Astrocyte of the spinal cord (primary cell): ENCODE results near the gene TMEM120B.

Experiments used
- DNase-seq: peaks from one replicate; pipeline ENCODE4 v3.0.0; 2011; ENCODE audit warnings: low read depth, low spot score
- H3K4me3 ChIP-seq: 2 replicates; pipeline ENCODE4 v1.5.1; 2011; ENCODE audit warnings: low read depth, mild to moderate bottlenecking, low read length, moderate library complexity
- in situ Hi-C: cut with HindIII; loops from 2 replicates; pipeline ENCODE4 v1.10.0; 2017; ENCODE audit warnings: low sequenced_read_pairs
- TF ChIP-seq, protein P1 (sequence below): IDR thresholded peaks from 2 replicates; pipeline ENCODE4 v1.5.1; 2012; ENCODE audit warnings: low read depth, mild to moderate bottlenecking, low read length, inconsistent platforms

The TMEM120B gene

DNA sequence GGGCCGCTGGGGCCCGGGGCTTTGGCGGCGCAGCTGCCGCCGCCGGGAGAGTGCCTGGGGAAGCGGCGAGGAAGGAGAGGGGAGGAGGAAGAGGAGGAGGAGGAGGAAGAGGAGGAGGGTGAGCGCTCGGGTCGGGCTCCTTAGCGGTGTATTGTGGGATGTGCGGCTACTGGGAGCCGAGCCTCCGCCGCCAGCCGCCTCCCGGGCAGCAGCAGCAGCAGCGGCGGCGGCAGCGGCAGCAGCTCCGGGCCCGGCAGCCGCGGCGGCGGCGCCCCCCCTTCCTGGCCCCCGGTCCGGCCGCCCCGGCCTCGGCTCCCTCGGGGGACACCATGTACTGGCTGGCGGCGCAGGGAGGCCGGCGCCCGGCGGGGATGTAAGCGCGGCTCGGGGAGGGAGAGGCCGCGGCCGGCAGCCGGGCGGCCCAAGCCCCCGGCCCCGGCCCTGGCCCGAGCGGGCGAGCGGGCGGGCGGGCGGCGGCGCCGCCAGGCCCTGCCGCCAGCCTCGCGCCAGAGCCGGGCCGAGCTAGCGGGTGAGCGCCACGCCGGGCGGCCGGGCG is 91.4 kb downstream of the TMEM120B start, which contains the start of gene SETD1B:
SETD1B (plus strand) TSS at position 149 of the 556 bp plus-strand sequence. CDS start 729 bp downstream, outside the sequence.
- peak; percentile 58 for DNase-seq
- H3K4me3 ChIP-seq, result peak within 1 kb of the TSS; percentile 69
- in situ Hi-C loops, result no loop called here
- TF ChIP-seq, protein P1, sequence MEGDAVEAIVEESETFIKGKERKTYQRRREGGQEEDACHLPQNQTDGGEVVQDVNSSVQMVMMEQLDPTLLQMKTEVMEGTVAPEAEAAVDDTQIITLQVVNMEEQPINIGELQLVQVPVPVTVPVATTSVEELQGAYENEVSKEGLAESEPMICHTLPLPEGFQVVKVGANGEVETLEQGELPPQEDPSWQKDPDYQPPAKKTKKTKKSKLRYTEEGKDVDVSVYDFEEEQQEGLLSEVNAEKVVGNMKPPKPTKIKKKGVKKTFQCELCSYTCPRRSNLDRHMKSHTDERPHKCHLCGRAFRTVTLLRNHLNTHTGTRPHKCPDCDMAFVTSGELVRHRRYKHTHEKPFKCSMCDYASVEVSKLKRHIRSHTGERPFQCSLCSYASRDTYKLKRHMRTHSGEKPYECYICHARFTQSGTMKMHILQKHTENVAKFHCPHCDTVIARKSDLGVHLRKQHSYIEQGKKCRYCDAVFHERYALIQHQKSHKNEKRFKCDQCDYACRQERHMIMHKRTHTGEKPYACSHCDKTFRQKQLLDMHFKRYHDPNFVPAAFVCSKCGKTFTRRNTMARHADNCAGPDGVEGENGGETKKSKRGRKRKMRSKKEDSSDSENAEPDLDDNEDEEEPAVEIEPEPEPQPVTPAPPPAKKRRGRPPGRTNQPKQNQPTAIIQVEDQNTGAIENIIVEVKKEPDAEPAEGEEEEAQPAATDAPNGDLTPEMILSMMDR, result no peak

DNA sequence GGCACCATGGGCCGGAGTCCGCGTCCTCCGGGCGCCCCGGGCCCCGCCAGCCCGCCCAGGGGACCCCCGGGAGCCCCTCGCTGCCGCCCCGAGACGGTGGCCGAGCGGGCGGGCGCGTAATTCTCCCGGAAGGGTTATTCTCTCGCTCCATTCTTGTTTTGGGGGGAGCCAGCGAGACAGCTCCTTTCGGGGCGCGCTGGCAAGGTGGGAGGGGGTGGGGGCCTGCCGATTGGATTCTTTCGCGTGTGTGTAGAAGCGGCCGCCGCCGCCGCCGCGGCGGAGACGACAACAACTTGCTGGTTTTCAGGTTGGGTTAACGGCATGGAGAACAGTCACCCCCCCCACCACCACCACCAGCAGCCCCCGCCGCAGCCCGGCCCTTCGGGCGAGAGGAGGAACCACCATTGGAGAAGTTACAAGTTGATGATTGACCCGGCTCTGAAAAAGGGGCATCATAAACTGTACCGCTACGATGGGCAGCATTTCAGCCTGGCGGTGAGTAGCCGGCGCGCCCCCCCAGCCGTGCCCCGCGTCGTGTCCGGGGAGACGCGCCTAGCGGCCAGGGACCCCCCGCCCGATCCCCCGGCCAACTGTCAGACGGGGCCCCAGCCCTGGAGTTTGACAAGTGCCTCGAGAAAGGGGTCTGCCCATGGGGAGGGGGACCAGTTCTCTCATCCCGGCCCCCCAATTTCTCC is 92.0 kb downstream of the TMEM120B start:
- in situ Hi-C loops, result no loop called here
- DNase-seq, result peak; percentile 43
- H3K4me3 ChIP-seq, result peak overlapping the region; percentile 69
- TF ChIP-seq, protein P1, result no peak

DNA sequence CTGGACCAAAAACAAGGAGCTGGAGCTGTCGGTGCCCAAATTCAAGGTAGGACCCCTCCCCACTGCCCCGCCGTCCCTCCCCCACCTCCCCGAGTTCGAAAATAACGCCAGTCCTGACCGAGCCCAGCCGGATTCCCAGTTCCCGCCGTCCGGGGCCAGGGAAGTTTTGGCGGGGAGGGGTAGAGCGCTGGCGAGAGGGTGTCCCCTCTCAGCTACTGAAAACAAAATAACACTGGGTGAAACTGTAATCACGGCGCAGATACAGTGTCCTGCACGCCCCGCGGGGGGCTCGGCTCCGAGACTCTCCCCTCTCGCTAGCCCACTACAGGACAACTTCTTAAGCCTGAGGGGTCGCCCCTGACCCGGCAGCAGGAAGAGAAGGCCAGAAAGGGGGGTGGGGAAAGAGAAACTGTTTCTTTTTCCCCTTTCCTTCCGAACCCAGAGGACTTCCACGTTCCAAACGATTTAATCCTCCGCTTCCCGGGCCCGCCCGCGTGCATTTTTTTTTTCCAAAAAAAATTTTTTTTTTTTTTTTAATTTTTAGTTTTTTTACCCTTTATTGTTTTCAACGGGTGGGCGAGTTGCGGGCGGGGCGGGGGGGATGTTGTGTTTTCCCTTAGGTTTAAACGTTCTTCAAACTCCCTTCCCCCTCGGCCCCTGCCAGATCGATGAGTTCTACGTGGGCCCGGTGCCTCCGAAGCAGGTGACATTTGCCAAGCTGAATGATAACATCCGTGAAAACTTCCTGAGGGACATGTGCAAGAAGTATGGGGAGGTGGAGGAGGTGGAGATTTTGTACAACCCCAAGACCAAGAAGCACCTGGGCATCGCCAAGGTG is 92.8 kb downstream of the TMEM120B start:
- in situ Hi-C loops, result no loop called here
- DNase-seq, result peak; percentile 47
- TF ChIP-seq, protein P1, result no peak
- H3K4me3 ChIP-seq, result peak overlapping the region; percentile 69

DNA sequence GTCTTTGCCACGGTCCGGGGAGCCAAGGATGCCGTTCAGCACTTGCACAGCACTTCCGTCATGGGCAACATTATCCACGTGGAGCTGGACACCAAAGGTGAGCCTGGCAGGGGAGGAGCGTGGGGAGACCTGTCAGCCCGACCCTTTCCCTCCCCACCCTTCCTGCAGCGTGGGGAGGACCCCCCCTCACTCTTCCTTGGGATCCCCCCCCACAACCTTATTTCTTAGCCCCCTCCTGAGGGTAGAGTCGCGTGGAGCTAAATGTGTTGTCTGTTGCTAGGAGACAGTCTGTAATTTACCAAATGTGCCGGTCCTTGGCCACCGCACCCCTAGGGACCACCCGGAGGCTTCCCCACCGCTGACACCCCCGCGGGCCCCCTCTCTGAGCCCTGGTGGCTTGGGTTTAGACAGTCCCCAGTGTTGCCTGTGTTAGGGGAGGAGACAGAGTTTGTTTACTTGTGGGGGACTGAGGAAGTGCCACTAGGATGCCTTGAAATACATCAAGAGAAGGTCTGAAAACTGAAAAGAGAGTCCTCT is 93.5 kb downstream of the TMEM120B start:
- peak overlapping the region; percentile 69 for H3K4me3 ChIP-seq
- DNase-seq, result no peak
- in situ Hi-C loops, result no loop called here
- TF ChIP-seq, protein P1, result no peak

DNA sequence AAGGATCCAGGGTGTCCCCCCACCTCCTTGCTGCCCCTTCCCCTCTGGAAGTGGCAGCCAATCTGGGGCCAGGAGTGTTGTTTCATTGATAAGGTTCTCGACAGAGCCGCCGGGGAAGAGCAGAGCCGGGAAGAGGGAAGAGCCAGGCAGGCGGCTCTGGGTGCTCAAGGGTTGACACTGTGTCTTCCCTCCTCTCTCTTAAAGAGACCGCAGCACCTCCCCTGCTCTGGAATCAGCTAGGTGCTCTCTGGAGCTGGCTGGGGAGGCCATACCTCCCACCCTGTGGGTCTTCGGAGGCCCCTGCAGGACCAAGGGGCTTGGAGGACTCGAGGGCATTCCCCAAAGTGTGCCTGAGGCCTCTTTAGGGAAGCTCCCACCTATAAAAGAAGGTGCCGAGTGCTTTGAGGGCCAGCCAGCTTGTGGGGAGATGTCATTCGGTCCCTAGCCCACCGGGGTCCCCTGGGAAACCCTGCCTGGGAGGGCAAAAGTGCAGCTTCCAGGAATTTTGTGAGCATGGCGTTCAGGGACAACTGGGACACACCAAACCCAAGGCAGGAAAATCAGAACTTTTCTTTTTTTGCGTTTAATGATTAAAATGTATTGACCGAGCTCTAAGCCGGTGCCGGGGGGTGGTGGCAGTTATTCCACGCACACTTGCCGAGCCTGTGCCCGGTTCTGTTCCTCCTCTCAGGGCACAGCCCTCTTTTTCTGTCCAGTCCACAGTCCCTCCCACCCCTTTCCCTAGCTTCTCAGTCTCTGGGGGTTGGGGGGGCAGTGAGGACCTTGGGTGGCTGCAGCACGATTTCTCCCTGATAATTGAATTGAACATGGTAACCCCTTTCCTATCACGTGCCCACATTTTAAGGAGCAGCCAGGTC is 94.2 kb downstream of the TMEM120B start:
- in situ Hi-C loops, result no loop called here
- TF ChIP-seq, protein P1, result no peak
- H3K4me3 ChIP-seq, result peak overlapping the region; percentile 69
- peak; percentile 24 for DNase-seq
